Brain pericyte (primary cell): ENCODE measurements around the gene PIM2.
"Not testable (repeated sequence)": the region's sequence is repeated elsewhere in the genome, so short reads cannot be mapped to it uniquely, and the experiment has no call there.

Source experiments
- DNase-seq: peaks from one replicate; pipeline ENCODE4 v3.0.0-alpha.2; 2012; ENCODE audit warnings: low read depth, low spot score

PIM2 gene

GRCh38 chrX:48872017-48872416, 46.8 kb downstream of the PIM2 start:
- DNase-seq, result not testable (repeated sequence)

- DNase-seq, result no peak
Observed at GRCh38 chrX:48864210-48864609, 54.6 kb downstream of the PIM2 start.
